Fibroblast of pulmonary artery (primary cell): ENCODE measurements around the gene IL17D.
"Not testable (repeated sequence)": the region's sequence is repeated elsewhere in the genome, so short reads cannot be mapped to it uniquely, and the experiment has no call there.

Experiments
- DNase-seq: peaks from one replicate; pipeline ENCODE4 v3.0.0-alpha.2; 2010; ENCODE audit warnings: low read depth
- H3K4me3 ChIP-seq: replicated peaks from 2 replicates; pipeline ENCODE4 v1.5.1; 2011; ENCODE audit warnings: low read depth, mild to moderate bottlenecking, control low read depth, low read length, moderate library complexity
- TF ChIP-seq, protein P1 (sequence below): IDR thresholded peaks from 2 replicates; pipeline ENCODE4 v1.5.1; 2011; ENCODE audit warnings: mild to moderate bottlenecking, control low read depth, low read length, inconsistent platforms; ENCODE audit errors: missing control alignments

The IL17D gene

DNA sequence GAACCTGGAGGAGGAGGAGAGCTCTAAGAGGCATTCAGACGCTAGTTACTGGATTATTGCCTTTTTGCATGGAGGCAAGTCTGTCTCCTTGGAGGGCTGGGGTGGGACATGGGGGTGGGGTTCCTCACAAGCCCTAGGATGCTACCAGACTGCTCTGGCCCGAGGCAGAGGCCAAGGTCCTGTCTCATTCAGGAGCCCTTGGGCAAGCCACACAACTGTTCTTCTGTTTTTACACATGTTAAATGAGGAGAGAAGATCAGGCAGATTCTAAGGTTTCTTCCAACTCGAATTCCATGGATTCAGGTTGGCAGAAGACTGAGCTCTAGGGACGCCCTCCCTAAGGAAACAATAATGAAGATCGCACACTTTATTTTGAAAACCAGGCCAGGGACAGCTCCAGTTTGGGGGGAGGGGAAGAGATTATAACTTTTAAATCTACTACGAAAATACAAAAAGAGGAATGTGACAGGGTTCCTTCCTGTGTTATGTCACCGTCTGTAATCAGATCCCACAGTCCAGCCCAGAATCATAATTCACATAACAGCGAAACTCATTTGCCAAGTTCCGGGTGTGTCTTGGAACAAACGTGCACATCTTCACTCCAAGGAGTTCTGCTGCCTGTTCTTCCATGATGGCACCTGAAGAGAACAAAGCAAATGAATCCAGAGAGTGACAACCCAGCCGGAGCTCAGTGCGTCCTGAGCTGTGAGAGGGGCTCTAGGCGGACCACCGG is 25.2 kb downstream of the IL17D start:
- no peak overlapping the region for H3K4me3 ChIP-seq
- TF ChIP-seq, protein P1, sequence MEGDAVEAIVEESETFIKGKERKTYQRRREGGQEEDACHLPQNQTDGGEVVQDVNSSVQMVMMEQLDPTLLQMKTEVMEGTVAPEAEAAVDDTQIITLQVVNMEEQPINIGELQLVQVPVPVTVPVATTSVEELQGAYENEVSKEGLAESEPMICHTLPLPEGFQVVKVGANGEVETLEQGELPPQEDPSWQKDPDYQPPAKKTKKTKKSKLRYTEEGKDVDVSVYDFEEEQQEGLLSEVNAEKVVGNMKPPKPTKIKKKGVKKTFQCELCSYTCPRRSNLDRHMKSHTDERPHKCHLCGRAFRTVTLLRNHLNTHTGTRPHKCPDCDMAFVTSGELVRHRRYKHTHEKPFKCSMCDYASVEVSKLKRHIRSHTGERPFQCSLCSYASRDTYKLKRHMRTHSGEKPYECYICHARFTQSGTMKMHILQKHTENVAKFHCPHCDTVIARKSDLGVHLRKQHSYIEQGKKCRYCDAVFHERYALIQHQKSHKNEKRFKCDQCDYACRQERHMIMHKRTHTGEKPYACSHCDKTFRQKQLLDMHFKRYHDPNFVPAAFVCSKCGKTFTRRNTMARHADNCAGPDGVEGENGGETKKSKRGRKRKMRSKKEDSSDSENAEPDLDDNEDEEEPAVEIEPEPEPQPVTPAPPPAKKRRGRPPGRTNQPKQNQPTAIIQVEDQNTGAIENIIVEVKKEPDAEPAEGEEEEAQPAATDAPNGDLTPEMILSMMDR = no peak
- DNase-seq = no peak

DNA sequence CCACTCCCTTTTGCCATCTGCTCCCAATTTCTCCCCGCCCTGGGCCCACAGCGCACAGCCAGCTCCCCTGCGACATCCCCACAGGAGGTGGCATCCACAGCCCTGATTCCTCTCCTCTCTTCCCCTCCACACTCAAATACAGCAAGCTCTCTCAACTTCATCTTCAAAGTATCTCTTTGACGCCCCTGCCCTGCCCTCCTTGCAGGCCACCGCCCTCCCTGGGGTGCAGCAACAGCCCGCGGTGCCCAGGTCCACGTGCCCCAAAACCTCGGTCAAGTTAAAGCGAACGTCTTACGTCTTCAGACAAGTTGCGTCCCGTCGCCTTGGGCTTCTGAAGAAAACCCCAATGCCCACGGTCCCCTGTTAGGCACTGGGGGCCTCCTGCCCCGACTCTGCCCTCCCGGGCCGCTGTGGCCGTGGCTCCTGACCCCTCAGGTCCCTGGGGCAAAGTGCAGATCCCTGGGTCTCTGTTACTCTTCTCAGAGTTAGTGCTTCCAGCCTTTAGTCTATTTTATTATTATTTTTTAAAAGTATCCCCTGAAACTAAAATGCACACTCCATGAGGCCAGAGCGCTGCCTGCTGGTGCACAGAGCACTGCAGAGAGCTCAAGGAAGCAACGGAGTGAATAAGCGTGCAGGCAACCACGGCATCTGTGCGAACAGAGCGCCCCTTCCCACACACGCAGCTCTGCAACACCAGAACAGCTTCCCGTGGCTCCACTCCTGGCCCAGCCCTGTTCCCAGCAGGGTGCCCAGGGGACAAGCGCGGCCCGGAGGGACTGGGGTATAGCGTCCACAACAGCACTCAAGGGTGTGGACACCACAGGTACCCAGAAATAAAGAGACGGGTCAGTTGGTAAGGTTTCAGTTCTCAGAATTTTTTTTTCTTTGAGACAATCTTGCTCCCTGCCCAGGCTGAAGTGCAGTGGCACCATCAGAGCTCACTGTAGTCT is 26.4 kb downstream of the IL17D start:
- no peak overlapping the region for H3K4me3 ChIP-seq
- DNase-seq = no peak
- TF ChIP-seq, protein P1 = no peak

- no peak overlapping the region for H3K4me3 ChIP-seq
- TF ChIP-seq, protein P1 = no peak
- DNase-seq = no peak
These were observed 35.1 kb downstream of the IL17D start for GRCh38 chr13:20738616-20739015.

DNA sequence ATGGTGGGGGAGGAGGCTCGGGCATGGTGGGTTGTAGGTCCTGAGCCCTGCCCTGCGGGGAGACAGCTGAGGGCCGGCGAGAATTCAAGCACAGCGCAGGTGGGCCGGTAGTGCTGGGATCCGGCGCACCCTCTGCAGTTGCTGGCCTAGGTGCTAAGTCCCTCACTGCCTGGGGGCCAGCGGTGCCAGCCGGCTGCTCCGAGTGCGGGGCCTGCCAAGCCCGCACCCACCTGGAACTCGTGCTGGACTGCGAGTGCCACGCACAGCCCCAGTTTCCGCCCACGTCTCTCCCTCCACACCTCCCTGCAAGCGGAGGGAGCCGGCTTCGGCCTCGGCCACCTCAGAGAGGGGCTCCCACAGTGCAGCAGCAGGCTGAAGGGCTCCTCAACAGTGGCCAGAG is 36.5 kb downstream of the IL17D start:
- no peak overlapping the region for H3K4me3 ChIP-seq
- no peak for DNase-seq
- TF ChIP-seq, protein P1 = no peak

GRCh38 chr13:20743830-20744404 is 40.4 kb downstream of the IL17D start:
- not testable (repeated sequence) for DNase-seq, H3K4me3 ChIP-seq

DNA sequence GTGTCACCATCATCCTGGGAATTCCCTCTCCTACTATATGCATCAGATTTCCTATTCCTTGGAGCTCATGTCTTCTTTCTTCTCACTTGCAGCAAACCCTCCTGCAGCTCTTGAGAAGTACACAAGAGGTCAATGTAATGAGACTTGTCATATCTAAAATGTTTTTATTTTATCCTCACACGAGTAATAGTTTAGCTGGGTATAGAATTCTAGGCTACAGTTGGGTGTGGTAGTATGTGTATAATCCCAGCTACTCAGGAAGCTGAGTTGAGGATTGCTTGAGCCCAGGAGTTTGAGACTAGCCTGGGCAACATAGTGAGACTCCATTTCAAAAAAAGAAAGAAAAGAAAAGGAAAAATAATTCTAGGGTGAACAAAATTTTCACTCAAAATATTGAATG is 45.9 kb downstream of the IL17D start:
- no peak for DNase-seq
- TF ChIP-seq, protein P1 = no peak
- H3K4me3 ChIP-seq = no peak overlapping the region

DNA sequence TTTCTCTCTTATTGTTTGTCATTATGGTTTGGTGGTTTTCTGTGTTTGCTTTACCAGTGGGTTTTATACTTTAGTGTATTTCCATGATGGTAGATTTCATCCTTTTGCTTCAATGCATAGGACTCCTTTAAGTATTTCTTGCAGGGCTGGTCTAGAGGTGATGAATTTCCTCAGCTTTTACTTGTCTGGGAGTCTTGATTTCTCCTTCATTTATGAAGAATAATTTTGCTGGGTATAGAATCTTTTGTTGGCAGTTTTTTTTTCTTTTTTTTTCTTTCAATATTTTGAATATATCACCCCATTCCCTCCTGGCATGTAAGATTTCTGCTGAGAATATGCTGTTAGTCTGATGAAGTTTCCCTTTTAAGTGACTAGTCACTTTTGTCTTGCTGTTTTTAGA is 50.5 kb downstream of the IL17D start:
- DNase-seq = no peak
- H3K4me3 ChIP-seq = no peak overlapping the region
- TF ChIP-seq, protein P1 = no peak
